ENCODE measurements around the gene BYSL.

DNA sequence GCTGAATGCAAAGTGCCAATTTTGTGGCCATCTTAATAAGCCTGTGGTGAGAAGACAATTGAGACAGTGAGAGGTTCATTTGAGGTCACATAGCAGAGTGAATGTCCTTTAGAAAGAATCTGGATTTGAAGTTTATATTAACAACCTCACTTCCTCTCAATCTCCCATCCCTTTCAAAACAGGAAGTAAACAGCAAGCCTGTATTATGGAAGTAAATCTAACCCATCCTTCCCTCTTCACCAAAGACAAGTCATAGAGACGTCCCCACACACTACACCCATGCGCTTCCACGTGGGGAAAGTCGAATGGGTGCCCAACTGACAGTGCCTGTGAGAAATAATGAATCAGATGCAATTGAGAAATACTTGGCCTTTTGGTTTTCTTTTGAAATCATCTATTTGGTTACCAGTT is 49.1 kb downstream of the BYSL start:
- TF ChIP-seq, protein P1, sequence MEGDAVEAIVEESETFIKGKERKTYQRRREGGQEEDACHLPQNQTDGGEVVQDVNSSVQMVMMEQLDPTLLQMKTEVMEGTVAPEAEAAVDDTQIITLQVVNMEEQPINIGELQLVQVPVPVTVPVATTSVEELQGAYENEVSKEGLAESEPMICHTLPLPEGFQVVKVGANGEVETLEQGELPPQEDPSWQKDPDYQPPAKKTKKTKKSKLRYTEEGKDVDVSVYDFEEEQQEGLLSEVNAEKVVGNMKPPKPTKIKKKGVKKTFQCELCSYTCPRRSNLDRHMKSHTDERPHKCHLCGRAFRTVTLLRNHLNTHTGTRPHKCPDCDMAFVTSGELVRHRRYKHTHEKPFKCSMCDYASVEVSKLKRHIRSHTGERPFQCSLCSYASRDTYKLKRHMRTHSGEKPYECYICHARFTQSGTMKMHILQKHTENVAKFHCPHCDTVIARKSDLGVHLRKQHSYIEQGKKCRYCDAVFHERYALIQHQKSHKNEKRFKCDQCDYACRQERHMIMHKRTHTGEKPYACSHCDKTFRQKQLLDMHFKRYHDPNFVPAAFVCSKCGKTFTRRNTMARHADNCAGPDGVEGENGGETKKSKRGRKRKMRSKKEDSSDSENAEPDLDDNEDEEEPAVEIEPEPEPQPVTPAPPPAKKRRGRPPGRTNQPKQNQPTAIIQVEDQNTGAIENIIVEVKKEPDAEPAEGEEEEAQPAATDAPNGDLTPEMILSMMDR (conservative IDR thresholded peaks at IDR 0.05; ENCODE audit: low read length), result no peak
- TF ChIP-seq EZH2phosphoT487 (IDR thresholded peaks at IDR 0.05; ENCODE audit: borderline replicate concordance), result no peak
